ENCODE results near the gene ABCA2.

ABCA2 gene

DNA sequence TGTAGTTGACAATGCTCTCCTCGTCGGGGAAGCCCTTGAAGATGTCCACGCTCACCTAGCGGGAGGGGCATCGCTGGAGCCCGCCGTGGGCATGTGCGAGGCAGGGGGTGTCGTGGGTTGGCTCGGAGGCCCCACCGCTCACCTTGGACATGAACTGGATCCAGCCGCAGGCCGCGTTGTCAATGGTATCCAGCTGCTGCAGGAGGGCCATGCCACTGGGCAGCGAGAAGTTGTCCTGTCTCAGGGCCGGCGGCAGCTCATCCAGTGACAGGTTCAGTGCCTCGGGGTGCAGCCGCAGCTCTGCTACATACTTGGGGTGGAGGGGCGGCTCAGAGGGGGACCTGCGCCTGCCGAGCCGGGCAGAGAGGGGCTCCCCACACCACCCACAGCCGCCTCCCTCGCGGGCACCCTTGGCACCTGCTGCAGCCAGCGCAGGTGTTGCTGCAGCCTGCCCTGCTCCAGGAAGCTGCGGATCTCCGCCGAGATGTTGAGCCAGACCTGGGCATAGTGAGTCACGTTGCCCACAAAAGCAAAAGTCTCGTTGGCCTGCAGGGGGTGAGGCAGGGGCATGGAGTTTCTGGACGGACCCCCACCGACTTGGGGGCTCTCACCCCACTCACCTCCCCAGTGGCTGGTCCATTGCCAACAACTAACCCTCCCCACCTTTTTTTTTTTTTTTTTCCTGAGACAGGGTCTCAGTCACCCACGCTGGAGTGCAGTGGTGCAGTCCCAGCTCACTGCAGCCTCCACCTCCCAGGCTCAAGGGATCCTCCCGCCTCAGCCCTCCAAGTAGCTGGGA is 9.1 kb downstream of the ABCA2 start:
- Histone ChIP-seq H3K4me3 (ENCODE audit: low read length) (no peak overlapping the region), H3K4me1 (ENCODE audit: insufficient read depth, low read length) (no peaks in the 10 kb centered on the region), H3K27me3 (ENCODE audit: insufficient read depth, low read length) (no peaks in the 10 kb centered on the region), H3K36me3 (ENCODE audit: insufficient read depth, low read length) (no peaks in the 10 kb centered on the region), H3K9ac (ENCODE audit: low read depth, low read length) (no peak overlapping the region), H3K9me3 (ENCODE audit: insufficient read depth, low read depth, low read length) (no peaks in the 10 kb centered on the region), H3K27ac (ENCODE audit: low read depth, low read length) (no peak overlapping the region)
- WGBS: 93% methylated on average over 36 of the region's 36 CpGs

DNA sequence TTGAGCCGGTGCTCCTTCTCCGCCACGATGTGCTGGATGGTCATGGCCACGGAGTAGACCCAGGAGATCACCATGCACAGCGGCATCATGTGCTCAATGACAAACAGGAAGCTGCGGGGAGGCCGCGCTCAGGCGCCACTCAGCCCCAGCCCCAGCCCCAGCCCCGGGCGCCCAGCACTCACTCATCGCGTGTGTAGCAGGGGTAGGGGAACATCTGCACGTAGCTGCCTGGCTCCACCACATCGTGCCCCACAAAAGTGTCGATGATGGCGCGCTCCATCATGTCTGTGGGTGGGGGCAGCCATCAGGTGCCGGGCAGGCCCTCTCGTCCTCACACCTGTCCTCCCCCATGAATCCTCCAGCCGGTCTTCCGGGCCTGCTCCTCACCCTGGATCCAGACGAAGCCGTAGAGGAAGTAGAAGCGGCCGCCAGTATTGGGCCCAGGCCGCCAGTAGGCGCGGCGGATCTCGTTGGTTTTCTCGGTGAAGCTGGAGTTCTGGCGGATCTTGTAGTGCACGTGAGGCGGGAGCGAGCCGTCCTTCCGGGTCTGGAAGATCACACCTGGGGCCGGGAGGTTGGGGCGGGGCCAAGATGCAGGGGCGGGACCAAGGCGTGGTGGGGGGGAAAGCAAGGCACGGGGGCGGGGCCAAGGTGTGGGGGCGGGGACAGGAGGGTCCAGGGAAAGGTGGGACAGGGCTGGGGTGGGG is 10.1 kb downstream of the ABCA2 start:
- H3K27me3 ChIP-seq (ENCODE audit: insufficient read depth, low read length): no peaks in the 10 kb centered on the region
- no peaks in the 10 kb centered on the region for H3K4me1 ChIP-seq (ENCODE audit: insufficient read depth, low read length)
- H3K9ac ChIP-seq (ENCODE audit: low read depth, low read length): no peak overlapping the region
- WGBS: 93% methylated on average over 45 of the region's 45 CpGs
- no peaks in the 10 kb centered on the region for H3K9me3 ChIP-seq (ENCODE audit: insufficient read depth, low read depth, low read length)
- H3K36me3 ChIP-seq (ENCODE audit: insufficient read depth, low read length): no peaks in the 10 kb centered on the region
- no peak overlapping the region for H3K4me3 ChIP-seq (ENCODE audit: low read length)
- no peak overlapping the region for H3K27ac ChIP-seq (ENCODE audit: low read depth, low read length)

DNA sequence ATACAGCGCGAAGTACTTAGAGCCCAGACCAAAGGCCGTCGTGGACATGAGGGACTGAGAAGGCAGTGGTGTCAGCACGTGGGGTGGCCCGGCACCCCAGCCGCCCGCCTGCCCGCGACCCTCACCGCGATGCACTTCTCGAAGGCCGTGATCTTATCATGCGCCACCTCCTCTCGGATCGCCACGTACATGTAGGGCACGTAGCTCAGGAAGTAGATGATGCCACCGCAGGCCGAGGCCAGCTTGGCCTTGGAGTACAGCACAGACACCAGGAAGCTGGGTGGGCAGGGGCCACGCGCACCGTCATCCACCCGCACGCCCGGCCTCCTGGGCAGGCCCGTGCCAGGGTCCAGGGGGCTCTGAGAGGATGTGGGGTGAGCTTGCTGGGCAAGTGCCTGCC is 11.0 kb downstream of the ABCA2 start:
- Histone ChIP-seq H3K9me3 (ENCODE audit: insufficient read depth, low read depth, low read length) (no peaks in the 10 kb centered on the region), H3K36me3 (ENCODE audit: insufficient read depth, low read length) (no peaks in the 10 kb centered on the region), H3K27ac (ENCODE audit: low read depth, low read length) (no peak overlapping the region), H3K27me3 (ENCODE audit: insufficient read depth, low read length) (no peaks in the 10 kb centered on the region), H3K9ac (ENCODE audit: low read depth, low read length) (no peak overlapping the region), H3K4me3 (ENCODE audit: low read length) (no peak overlapping the region), H3K4me1 (ENCODE audit: insufficient read depth, low read length) (no peaks in the 10 kb centered on the region)
- WGBS: 95% methylated on average over 28 of the region's 28 CpGs

DNA sequence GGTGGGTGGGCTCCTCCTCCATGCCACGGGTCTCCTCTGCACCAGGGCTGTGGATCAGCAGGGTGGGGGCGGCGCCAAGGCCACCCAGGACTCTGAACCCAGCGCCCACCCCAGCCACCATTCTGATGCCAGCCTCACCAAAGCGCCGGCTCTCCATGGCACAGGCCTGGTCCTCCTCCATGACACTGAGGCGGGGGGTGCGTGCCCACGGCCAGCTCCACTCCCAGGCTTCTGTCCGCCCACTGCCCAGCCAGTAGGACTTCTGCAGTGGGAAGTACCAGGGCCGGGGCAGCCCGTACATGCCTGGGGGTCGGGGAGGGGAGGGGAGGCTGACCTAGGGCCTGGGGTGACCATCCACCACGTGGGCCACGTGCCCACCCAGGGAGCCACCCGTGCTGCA is 11.6 kb downstream of the ABCA2 start:
- H3K27me3 ChIP-seq (ENCODE audit: insufficient read depth, low read length): no peaks in the 10 kb centered on the region
- no peak overlapping the region for H3K27ac ChIP-seq (ENCODE audit: low read depth, low read length)
- no peaks in the 10 kb centered on the region for H3K36me3 ChIP-seq (ENCODE audit: insufficient read depth, low read length)
- 94% methylated on average over 16 of the region's 16 CpGs for WGBS
- no peak overlapping the region for H3K4me3 ChIP-seq (ENCODE audit: low read length)
- H3K9ac ChIP-seq (ENCODE audit: low read depth, low read length): no peak overlapping the region
- H3K9me3 ChIP-seq (ENCODE audit: insufficient read depth, low read depth, low read length): no peaks in the 10 kb centered on the region
- no peaks in the 10 kb centered on the region for H3K4me1 ChIP-seq (ENCODE audit: insufficient read depth, low read length)

DNA sequence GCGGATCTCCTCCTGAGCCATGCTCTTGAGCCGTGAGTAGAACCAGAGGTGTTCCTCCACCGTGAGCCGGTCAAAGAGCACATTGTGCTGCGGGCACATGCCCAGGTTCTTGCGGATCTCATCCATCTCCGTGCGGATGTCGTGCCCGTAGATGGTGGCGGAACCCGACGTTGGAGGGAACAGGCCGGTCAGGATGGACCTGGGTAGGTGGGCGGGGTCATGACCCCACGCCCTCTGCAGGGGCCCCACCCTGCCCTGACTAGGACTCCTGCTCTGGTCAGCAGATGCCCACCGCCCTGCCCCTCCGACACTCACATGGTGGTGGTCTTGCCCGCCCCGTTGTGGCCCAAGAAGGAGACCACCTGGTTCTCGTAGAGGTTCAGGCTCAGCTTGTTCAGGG is 12.1 kb downstream of the ABCA2 start:
- H3K27ac ChIP-seq (ENCODE audit: low read depth, low read length): no peak overlapping the region
- H3K36me3 ChIP-seq (ENCODE audit: insufficient read depth, low read length): no peaks in the 10 kb centered on the region
- no peaks in the 10 kb centered on the region for H3K27me3 ChIP-seq (ENCODE audit: insufficient read depth, low read length)
- WGBS: 96% methylated on average over 21 of the region's 21 CpGs
- H3K4me3 ChIP-seq (ENCODE audit: low read length): no peak overlapping the region
- H3K9ac ChIP-seq (ENCODE audit: low read depth, low read length): no peak overlapping the region
- no peaks in the 10 kb centered on the region for H3K4me1 ChIP-seq (ENCODE audit: insufficient read depth, low read length)
- H3K9me3 ChIP-seq (ENCODE audit: insufficient read depth, low read depth, low read length): no peaks in the 10 kb centered on the region

DNA sequence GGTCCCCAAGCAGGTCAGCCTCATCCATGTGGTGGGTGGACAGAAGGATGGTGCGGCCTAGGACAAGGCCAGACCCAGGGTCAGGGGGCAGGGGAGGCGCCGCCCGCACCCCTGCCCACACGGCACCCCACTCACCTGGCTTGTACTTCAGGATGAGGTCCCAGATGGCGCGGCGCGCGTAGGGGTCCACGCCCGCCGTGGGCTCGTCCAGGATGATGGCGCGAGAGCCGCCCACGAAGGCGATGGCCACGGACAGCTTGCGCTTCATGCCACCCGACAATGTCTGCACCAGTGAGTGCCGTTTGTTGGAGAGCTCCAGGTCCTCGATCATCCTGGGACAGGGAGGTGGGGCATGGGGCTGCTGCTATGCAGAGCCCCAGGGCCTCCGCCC is 12.5 kb downstream of the ABCA2 start:
- H3K4me3 ChIP-seq (ENCODE audit: low read length): no peak overlapping the region
- H3K36me3 ChIP-seq (ENCODE audit: insufficient read depth, low read length): no peaks in the 10 kb centered on the region
- 95% methylated on average over 24 of the region's 25 CpGs for WGBS
- H3K4me1 ChIP-seq (ENCODE audit: insufficient read depth, low read length): no peaks in the 10 kb centered on the region
- no peak overlapping the region for H3K9ac ChIP-seq (ENCODE audit: low read depth, low read length)
- H3K9me3 ChIP-seq (ENCODE audit: insufficient read depth, low read depth, low read length): no peaks in the 10 kb centered on the region
- H3K27ac ChIP-seq (ENCODE audit: low read depth, low read length): no peak overlapping the region
- no peaks in the 10 kb centered on the region for H3K27me3 ChIP-seq (ENCODE audit: insufficient read depth, low read length)

DNA sequence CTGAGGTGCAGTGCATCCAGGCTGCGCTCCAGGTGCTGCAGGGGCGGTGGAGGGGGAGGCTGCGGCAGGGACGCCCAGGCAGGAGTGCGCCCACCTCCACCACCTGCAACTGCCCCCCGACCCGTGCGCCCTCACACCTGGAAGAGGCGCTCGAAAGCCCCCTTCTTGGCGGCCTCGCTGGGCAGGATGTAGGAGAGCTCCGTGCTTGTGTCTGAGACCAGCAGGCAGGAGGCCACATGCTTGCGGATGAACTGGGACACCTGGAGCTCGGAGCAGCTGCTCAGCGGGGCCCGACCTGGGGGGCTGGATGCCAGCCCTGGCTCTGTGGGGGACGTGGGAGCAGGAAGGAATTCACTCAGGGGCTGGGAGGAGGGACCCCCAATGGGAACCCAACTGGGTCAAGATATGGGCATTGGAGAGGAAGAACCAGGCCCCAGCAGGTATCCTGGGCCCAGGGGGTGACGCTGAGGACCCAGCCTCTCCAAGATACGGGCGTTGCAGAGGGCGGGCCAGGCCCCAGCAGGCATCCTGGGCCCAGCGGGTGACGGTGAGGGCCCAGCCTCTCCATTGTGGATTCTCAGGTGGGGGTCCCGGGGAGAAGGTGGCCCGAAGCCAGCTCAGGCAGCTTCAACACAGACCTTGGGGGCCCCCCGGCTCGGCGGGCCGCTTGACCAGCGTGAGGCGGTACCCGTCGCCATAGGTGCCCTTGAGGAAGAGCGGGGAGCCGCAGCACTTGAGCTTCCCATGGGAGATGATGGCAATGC is 13.1 kb downstream of the ABCA2 start:
- H3K9ac ChIP-seq (ENCODE audit: low read depth, low read length): no peak overlapping the region
- H3K27me3 ChIP-seq (ENCODE audit: insufficient read depth, low read length): no peaks in the 10 kb centered on the region
- no peaks in the 10 kb centered on the region for H3K4me1 ChIP-seq (ENCODE audit: insufficient read depth, low read length)
- WGBS: 95% methylated on average over 36 of the region's 36 CpGs
- H3K4me3 ChIP-seq (ENCODE audit: low read length): no peak overlapping the region
- H3K9me3 ChIP-seq (ENCODE audit: insufficient read depth, low read depth, low read length): no peaks in the 10 kb centered on the region
- no peak overlapping the region for H3K27ac ChIP-seq (ENCODE audit: low read depth, low read length)
- no peaks in the 10 kb centered on the region for H3K36me3 ChIP-seq (ENCODE audit: insufficient read depth, low read length)

DNA sequence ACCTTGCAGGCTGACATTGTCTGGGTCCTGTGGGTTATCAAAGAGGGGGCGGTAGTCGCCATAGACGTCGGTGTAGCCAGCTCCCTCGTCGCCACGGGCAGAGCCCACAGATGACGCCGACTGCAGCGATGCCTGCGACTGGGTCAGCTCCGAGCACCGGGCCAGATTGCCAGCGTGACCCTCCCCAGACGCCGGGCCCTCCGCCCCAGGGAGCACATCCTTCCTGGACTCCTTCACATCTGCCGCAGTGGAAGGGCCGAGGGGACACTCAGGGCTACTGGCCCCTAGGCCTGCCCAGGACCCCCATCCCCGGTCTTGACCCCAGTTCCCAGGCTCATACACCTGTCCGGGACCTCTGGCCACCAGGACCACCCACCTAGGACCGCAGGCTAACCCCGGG is 13.9 kb downstream of the ABCA2 start:
- Histone ChIP-seq H3K36me3 (ENCODE audit: insufficient read depth, low read length) (no peaks in the 10 kb centered on the region), H3K9me3 (ENCODE audit: insufficient read depth, low read depth, low read length) (no peaks in the 10 kb centered on the region), H3K4me1 (ENCODE audit: insufficient read depth, low read length) (no peaks in the 10 kb centered on the region), H3K9ac (ENCODE audit: low read depth, low read length) (no peak overlapping the region), H3K27me3 (ENCODE audit: insufficient read depth, low read length) (no peaks in the 10 kb centered on the region), H3K27ac (ENCODE audit: low read depth, low read length) (no peak overlapping the region), H3K4me3 (ENCODE audit: low read length) (no peak overlapping the region)
- WGBS: 93% methylated on average over 23 of the region's 23 CpGs

DNA sequence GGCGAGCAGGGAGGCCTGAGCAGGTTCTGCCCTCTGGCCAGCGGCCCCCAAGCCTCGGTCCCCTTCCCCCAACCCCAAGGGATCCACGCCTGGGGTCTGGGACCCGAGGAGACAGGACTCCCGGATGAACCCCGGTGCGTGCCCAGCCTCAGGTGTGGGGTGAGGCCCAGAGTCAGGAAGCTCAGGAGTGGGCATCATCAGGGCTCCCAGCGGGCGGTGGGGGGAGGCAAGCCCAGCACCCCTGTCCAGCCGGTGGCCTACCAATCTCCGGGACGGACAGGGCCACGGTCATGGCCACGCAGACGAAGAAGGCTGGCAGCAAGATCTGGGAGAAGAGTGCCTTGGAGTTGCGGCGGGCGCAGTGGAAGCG is 14.5 kb downstream of the ABCA2 start:
- no peaks in the 10 kb centered on the region for H3K27me3 ChIP-seq (ENCODE audit: insufficient read depth, low read length)
- no peaks in the 10 kb centered on the region for H3K36me3 ChIP-seq (ENCODE audit: insufficient read depth, low read length)
- H3K9me3 ChIP-seq (ENCODE audit: insufficient read depth, low read depth, low read length): no peaks in the 10 kb centered on the region
- H3K4me1 ChIP-seq (ENCODE audit: insufficient read depth, low read length): no peaks in the 10 kb centered on the region
- WGBS: 92% methylated on average over 20 of the region's 20 CpGs
- no peak overlapping the region for H3K4me3 ChIP-seq (ENCODE audit: low read length)
- no peak overlapping the region for H3K27ac ChIP-seq (ENCODE audit: low read depth, low read length)
- H3K9ac ChIP-seq (ENCODE audit: low read depth, low read length): no peak overlapping the region

DNA sequence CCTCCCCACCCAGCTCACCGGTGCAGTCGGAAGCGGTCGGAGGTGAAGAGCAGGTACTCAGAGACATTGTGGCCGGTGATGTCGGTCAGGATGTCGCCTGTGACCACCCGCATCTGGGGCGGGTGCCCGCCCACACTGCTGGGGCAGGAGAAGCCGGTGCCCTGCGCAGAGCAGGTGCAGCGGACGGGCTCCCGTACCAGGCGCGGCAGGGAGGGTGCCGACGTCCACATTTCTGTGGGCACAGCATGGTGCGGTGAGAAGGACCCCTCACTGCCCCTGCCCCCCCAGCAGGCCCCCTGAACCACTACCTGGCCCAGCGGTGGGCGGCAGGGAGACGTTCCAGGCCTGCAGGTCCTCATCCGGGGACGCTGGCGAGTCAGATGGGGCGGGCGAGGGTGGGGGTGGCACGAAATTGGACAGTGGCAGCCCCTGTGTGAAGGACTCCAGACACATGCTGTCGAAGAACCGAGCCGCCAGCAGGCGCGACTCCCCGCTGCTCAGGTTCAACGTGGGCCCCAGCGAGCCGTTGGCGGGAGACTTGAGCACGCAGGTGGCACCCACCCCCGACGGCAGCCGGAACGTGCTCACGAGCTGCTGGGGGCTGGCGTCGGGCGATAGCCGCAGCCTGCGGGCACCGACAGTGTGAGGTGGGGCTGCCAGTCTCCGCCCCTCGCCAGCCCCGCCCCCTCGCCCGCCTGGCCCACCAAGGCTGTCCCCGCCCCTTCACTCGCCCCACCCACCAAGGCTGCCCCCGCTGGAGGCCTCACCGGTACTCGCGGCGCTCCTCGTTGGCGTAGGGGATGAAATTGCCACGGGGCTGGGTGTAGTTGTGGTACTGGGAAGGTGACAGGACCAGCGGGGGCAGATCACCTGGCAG is 15.1 kb downstream of the ABCA2 start:
- no peaks in the 10 kb centered on the region for H3K36me3 ChIP-seq (ENCODE audit: insufficient read depth, low read length)
- no peaks in the 10 kb centered on the region for H3K4me1 ChIP-seq (ENCODE audit: insufficient read depth, low read length)
- no peak overlapping the region for H3K27ac ChIP-seq (ENCODE audit: low read depth, low read length)
- no peak overlapping the region for H3K9ac ChIP-seq (ENCODE audit: low read depth, low read length)
- no peak overlapping the region for H3K4me3 ChIP-seq (ENCODE audit: low read length)
- no peaks in the 10 kb centered on the region for H3K9me3 ChIP-seq (ENCODE audit: insufficient read depth, low read depth, low read length)
- H3K27me3 ChIP-seq (ENCODE audit: insufficient read depth, low read length): no peaks in the 10 kb centered on the region
- 75% methylated on average over 62 of the region's 67 CpGs for whole genome bisulfite sequencing
